Mesothelial cell of epicardium (in vitro differentiated cells): ENCODE measurements around the gene TRIM68. TPM values are rescaled to one million over a fixed set of nuclear protein-coding genes. Genes with fewer than 3 reads are reported as not detected.

Experiments used
- DNase-seq, 2 experiments: peaks; one replicate each; pipeline ENCODE4 v3.0.0; 2021; ENCODE audit warnings: low spot score in 2 of 2; ENCODE audit not compliant: unreplicated experiment in 2 of 2
- H3K27ac Mint-ChIP-seq: 2 replicates; pipeline ENCODE4 v1.8.0; 2021; ENCODE audit warnings: mixed read lengths
- H3K27me3 Mint-ChIP-seq: 2 replicates; pipeline ENCODE4 v1.8.0; 2021; ENCODE audit warnings: low read depth, mixed read lengths
- H3K36me3 Mint-ChIP-seq: 2 replicates; pipeline ENCODE4 v1.8.0; 2021; ENCODE audit warnings: mixed read lengths
- H3K4me1 Mint-ChIP-seq: 2 replicates; pipeline ENCODE4 v1.8.0; 2021; ENCODE audit warnings: mixed read lengths
- H3K4me3 Mint-ChIP-seq: 2 replicates; pipeline ENCODE4 v1.8.0; 2021; ENCODE audit warnings: mild to moderate bottlenecking, moderate library complexity, mixed read lengths
- H3K9me3 Mint-ChIP-seq: 2 replicates; pipeline ENCODE4 v1.8.0; 2021; ENCODE audit warnings: mixed read lengths
- total RNA-seq: library from RNA; stranded (reverse); gene quantifications from 3 replicates; pipeline ENCODE4 v1.2.1, GENCODE V29; 2021
- TF ChIP-seq, protein P1 (sequence below): fragments of 200-600 bp; sonication (generic); IDR thresholded peaks from one replicate; pipeline ENCODE4 v1.5.0; 2021; ENCODE audit warnings: antibody characterized with exemption; ENCODE audit not compliant: unreplicated experiment

Gene TRIM68
- total RNA-seq, 1 donor from 2014 or later: 23.3 TPM

DNA sequence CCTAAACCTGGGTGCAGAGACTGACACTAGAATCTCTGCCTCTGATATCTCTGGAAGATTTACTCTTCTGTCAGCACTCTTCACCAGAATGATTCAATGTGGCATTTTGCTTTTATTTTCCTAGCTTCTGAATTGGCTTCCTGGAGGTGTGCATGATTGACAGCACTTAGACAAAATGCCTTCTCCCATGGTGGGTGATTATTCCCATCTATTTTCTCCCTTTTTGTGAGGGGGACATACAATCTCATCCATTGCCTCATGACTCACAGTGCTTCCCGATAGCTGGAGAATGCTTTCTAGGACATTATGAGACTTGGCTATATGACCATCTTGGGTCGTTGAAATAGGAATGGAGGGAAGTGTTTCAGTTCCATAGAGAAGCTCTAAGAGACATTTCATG lies 4.0 kb upstream of the TRIM68 start:
- no peak overlapping the region for H3K4me3 Mint-ChIP-seq
- H3K4me1 Mint-ChIP-seq: peaks cover 6% of the 10 kb centered on the region
- TF ChIP-seq, protein P1, sequence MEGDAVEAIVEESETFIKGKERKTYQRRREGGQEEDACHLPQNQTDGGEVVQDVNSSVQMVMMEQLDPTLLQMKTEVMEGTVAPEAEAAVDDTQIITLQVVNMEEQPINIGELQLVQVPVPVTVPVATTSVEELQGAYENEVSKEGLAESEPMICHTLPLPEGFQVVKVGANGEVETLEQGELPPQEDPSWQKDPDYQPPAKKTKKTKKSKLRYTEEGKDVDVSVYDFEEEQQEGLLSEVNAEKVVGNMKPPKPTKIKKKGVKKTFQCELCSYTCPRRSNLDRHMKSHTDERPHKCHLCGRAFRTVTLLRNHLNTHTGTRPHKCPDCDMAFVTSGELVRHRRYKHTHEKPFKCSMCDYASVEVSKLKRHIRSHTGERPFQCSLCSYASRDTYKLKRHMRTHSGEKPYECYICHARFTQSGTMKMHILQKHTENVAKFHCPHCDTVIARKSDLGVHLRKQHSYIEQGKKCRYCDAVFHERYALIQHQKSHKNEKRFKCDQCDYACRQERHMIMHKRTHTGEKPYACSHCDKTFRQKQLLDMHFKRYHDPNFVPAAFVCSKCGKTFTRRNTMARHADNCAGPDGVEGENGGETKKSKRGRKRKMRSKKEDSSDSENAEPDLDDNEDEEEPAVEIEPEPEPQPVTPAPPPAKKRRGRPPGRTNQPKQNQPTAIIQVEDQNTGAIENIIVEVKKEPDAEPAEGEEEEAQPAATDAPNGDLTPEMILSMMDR: no peak
- no peaks in the 10 kb centered on the region for H3K9me3 Mint-ChIP-seq
- no peak for DNase-seq
- H3K27me3 Mint-ChIP-seq: peaks cover 31% of the 10 kb centered on the region
- no peak overlapping the region for H3K27ac Mint-ChIP-seq
- H3K36me3 Mint-ChIP-seq: no peaks in the 10 kb centered on the region

DNA sequence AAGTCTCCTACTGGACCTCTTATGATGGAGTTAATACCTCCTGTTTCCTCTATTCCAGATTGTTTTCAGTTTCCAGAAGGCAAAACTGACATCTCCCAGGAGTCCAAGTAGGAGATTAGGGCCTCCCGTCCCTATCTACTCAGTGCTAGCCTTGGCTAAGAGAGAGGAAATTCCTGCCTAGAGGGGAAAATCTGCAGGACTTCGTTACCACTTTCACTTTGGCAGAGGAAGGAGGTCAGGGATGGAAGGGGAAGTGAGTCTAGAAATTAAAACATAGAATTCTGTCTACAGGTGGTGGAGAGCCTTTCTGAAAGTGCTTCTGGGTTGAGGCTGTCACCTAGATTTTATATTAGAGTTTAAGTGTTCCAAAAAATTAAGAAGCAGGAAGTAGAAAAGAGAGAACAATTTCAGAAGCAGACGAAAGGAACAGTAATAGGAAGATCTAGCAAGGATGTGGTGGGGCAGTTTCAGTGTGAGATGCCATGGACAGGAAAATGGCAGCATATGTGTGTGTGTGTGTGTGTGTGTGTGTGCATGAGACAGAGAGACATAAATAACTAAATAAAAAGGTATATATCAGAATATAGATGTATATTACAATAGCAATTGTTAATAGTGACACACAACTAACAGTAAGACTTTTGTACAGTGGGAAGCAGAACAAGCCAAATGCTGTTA lies 2.4 kb upstream of the TRIM68 start:
- H3K27me3 Mint-ChIP-seq: peaks cover 30% of the 10 kb centered on the region
- TF ChIP-seq, protein P1: no peak
- no peaks in the 10 kb centered on the region for H3K9me3 Mint-ChIP-seq
- H3K4me1 Mint-ChIP-seq: peaks cover 18% of the 10 kb centered on the region
- DNase-seq: no peak
- no peaks in the 10 kb centered on the region for H3K36me3 Mint-ChIP-seq
- H3K4me3 Mint-ChIP-seq: no peak overlapping the region
- H3K27ac Mint-ChIP-seq: no peak overlapping the region

DNA sequence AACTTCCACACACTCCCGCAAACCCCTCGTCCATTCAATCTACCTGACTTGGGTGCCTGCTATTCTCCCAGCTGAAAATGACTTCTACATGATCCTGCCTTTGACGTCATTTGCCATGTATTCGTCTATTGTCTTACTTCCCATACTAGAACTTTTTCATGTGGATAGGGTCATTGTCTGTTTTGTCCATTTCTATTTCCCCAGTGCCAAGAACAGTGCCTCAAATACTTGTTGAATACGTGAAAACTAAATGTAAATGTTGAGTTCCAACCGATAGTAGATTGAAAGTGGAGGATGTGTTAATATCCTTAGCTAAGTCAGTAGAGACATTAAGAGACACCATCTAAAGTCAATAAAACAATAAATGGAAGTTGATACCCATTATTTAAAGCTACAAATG lies 935 bp downstream of the TRIM68 start:
- DNase-seq: no peak

DNA sequence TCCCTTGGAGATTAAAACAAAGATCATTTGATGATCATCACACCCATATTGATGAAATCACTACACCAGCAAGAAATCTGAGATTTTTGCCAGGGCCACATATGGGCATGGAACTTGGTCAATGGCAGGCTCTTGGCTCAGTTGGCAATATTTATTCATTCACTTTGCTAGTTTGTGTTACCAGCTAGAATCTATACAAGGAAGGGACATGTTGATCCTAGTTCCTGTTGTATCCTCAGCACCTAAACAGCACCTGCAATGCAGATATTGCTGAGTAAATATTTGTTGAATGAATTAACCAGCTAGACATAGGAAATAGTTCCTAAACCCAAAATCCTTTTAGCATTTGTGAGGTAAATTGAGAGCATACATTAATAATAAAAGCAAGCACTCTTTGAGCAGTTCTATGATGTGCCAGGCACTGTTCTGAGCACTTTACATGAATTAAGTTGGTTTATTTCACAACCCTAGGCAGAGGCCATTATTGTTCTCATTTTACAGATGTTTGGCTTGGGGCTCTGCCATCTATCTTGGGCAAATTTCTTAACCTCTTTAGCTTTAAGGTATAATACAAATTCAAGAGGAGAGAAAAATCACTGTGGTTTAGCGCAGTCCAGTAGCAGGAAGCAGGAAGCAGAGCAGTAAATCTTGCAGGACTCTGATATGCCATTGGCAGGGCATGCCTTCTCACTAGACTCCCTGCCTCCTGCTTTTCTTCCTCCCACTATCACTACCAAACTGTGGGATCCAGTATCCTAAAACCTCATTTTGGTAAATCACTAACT lies 1.6 kb downstream of the TRIM68 start:
- Mint-ChIP-seq H3K9me3 (no peaks in the 10 kb centered on the region), H3K36me3 (peaks cover 18% of the 10 kb centered on the region), H3K4me3 (peak overlapping the region; percentile 89), H3K27ac (peak overlapping the region; percentile 95), H3K27me3 (peaks cover 4% of the 10 kb centered on the region), H3K4me1 (peaks cover 18% of the 10 kb centered on the region)
- TF ChIP-seq, protein P1: no peak
- no peak for DNase-seq

More for the DNA sequence above, 935 bp downstream of the TRIM68 start:
- H3K9me3 Mint-ChIP-seq: no peaks in the 10 kb centered on the region
- H3K36me3 Mint-ChIP-seq: peaks cover 17% of the 10 kb centered on the region
- TF ChIP-seq, protein P1: no peak
- peaks cover 18% of the 10 kb centered on the region for H3K4me1 Mint-ChIP-seq
- peak overlapping the region; percentile 95 for H3K27ac Mint-ChIP-seq
- H3K27me3 Mint-ChIP-seq: peaks cover 4% of the 10 kb centered on the region
- peak overlapping the region; percentile 89 for H3K4me3 Mint-ChIP-seq

DNA sequence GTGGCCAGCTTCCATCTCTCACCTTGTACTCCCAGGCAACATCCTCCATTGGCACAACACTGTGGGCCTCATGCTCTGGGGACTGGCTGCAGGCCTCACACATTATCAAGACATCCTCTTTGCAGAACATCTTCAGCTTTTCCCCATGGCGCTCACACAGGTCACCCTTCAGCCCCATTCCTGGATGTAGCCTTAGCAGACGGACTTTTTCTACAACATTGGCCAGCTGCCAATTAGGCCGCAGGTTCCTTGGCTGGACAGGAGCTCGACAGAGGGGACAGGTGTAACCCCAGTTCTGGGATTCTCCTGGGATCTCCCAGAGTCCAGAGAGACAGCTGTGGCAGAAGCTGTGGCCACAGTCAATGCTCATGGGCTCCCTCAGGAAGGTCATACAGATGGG lies 3.0 kb downstream of the TRIM68 start:
- H3K27me3 Mint-ChIP-seq: peaks cover 4% of the 10 kb centered on the region
- no peaks in the 10 kb centered on the region for H3K9me3 Mint-ChIP-seq
- DNase-seq: no peak
- peaks cover 24% of the 10 kb centered on the region for H3K36me3 Mint-ChIP-seq
- no peak overlapping the region for H3K4me3 Mint-ChIP-seq
- no peak overlapping the region for H3K27ac Mint-ChIP-seq
- peaks cover 18% of the 10 kb centered on the region for H3K4me1 Mint-ChIP-seq
- TF ChIP-seq, protein P1: no peak
